Liver (tissue), 3 donors: Measurements from ENCODE around the gene AFAP1.

Source experiments
- ATF3 ChIP-seq: IDR thresholded peaks from 2 replicates; pipeline ENCODE4 v1.6.1; 2016; ENCODE audit warnings: antibody characterized with exemption
- CTCF ChIP-seq: fragments of 150-350 bp; IDR thresholded peaks from 2 replicates; pipeline ENCODE4 v1.5.1; 2017; ENCODE audit warnings: improper control_type of control experiment, low read depth, low read length; ENCODE audit not compliant: missing input control
- EGR1 ChIP-seq, 2 donors: IDR thresholded peaks; 2 replicates each; pipeline ENCODE4 v1.6.1; 2016 to 2018; ENCODE audit warnings: antibody characterized with exemption in 2 of 2, low read depth in 2 of 2
- FOXA1 ChIP-seq: IDR thresholded peaks from 2 replicates; pipeline ENCODE4 v1.6.1; 2016; ENCODE audit warnings: antibody characterized with exemption
- JUND ChIP-seq, 2 donors: IDR thresholded peaks; 2 replicates each; pipeline ENCODE4 v1.6.1; 2016; ENCODE audit warnings: antibody characterized with exemption in 2 of 2
- MAX ChIP-seq: IDR thresholded peaks from 2 replicates; pipeline ENCODE4 v1.6.1; 2016; ENCODE audit warnings: antibody characterized with exemption
- NR2F2 ChIP-seq: IDR thresholded peaks from 2 replicates; pipeline ENCODE4 v1.6.1; 2016; ENCODE audit warnings: antibody characterized with exemption
- RAD21 ChIP-seq, 2 donors: IDR thresholded peaks; 2 replicates each; pipeline ENCODE4 v1.6.1; 2016; ENCODE audit warnings: antibody characterized with exemption in 2 of 2, mild to moderate bottlenecking in 2 of 2
- SP1 ChIP-seq: IDR thresholded peaks from 2 replicates; pipeline ENCODE4 v1.6.1; 2018; ENCODE audit warnings: antibody characterized with exemption, mild to moderate bottlenecking
- TAF1 ChIP-seq: conservative IDR thresholded peaks from 2 replicates; pipeline ENCODE4 v1.6.1; 2016; ENCODE audit warnings: antibody characterized with exemption, mild to moderate bottlenecking
- donor health status: healthy.
- donor health status: healthy.

- TF ChIP-seq CTCF (no peak), ATF3 (no peak), TAF1 (no peak), SP1 (no peak), NR2F2 (no peak), RAD21 (IDR thresholded peaks at IDR 0.05) (no peak), JUND (IDR thresholded peaks at IDR 0.05) (no peak), MAX (no peak), EGR1 (IDR thresholded peaks at IDR 0.05; ENCODE audit: low read depth in 2 of 2) (no peak), FOXA1 (no peak)
Observed at GRCh38 chr4:7886007-7886973, 53.4 kb downstream of the AFAP1 start.
